Heart left ventricle (tissue), 16 donors: ENCODE measurements around the gene SARM1. TPM values are rescaled to one million over a fixed set of nuclear protein-coding genes. Genes with fewer than 3 reads are reported as not detected.

Experiments used
- ATAC-seq, 4 donors: fragments of 200-7000 bp; cut with Tn5 transposase; one replicate each; pipeline ENCODE4 v1.9.1; 2020 to 2022; ENCODE audit warnings: moderate library complexity in 4 of 4, mild to moderate bottlenecking in 3 of 4, moderate number of reproducible peaks in 1 of 4
- DNase-seq, 5 donors: peaks; one replicate each; pipeline ENCODE4 v3.0.0-alpha.2; 2020
- H3K27ac ChIP-seq, 12 donors: fragments of 200-600 bp; sonication (generic) in 4 of 12; one replicate each; pipeline versions ENCODE4 v1.5.0 to v1.8.0; 2016 to 2022; ENCODE audit warnings: mild to moderate bottlenecking in 2 of 12
- H3K27me3 ChIP-seq, 9 donors: fragments of 200-600 bp; sonication (generic) in 2 of 9; one replicate each; pipeline versions ENCODE4 v1.5.1 to v1.8.0; 2016 to 2022; ENCODE audit warnings: mild to moderate bottlenecking in 3 of 9
- H3K36me3 ChIP-seq, 9 donors: fragments of 200-600 bp; sonication (generic) in 2 of 9; one replicate each; pipeline versions ENCODE4 v1.5.0 to v1.8.0; 2018 to 2022; ENCODE audit warnings: mild to moderate bottlenecking in 2 of 9
- H3K4me1 ChIP-seq, 12 donors: fragments of 200-600 bp; sonication (generic) in 4 of 12; one replicate each; pipeline versions ENCODE4 v1.5.0 to v1.8.0; 2016 to 2022; ENCODE audit warnings: mild to moderate bottlenecking in 3 of 12
- H3K4me3 ChIP-seq, 12 donors: fragments of 200-600 bp; sonication (generic) in 4 of 12; one replicate each; pipeline versions ENCODE4 v1.5.0 to v1.8.0; 2017 to 2022; ENCODE audit warnings: mild to moderate bottlenecking in 9 of 12, moderate library complexity in 4 of 12
- H3K9me3 ChIP-seq, 12 donors: fragments of 200-600 bp; sonication (generic) in 4 of 12; one replicate each; pipeline versions ENCODE4 v1.5.0 to v1.8.0; 2016 to 2022; ENCODE audit warnings: mild to moderate bottlenecking in 1 of 12
- CTCF ChIP-seq, 12 donors: fragments of 200-600 bp; sonication (generic) in 4 of 12; IDR thresholded peaks; one replicate each; pipeline versions ENCODE4 v1.5.0 to v1.8.0; 2018 to 2022; ENCODE audit warnings: antibody characterized with exemption in 12 of 12, mild to moderate bottlenecking in 5 of 12
- POLR2A ChIP-seq, 2 donors: fragments of 450-650 bp; IDR thresholded peaks; one replicate each; pipeline ENCODE4 v1.6.1; 2017; ENCODE audit warnings: antibody characterized with exemption in 2 of 2, mild to moderate bottlenecking in 2 of 2, moderate library complexity in 2 of 2
- WGBS, 4 donors: extraction: QIAGEN DNeasy Blood & Tissue Kit in 2 of 4; methylation state at CpG; one replicate each; pipeline versions ENCODE4 v1.1.5 to v1.1.7; 2013 to 2018; 5-methylcytosine and 5-hydroxymethylcytosine counted together
- intact Hi-C, 10 donors: fragments of 100-400 bp; cut with DNase I; formaldehyde crosslinking; loops; one replicate each; pipeline versions ENCODE4 v1.11.1 to v1.14.2; 2022
- microRNA-seq, 4 donors: library from miRNA; unstranded; fragments of <30 nt; microRNA quantifications; one replicate each; pipeline versions ENCODE4 to v1.2.0, GENCODE V29; 2017 to 2020
- polyA plus RNA-seq, 2 donors: library from polyadenylated mRNA; stranded (reverse); fragments of 200-250 nt; gene quantifications; one replicate each; pipeline ENCODE4 v1.2.3, GENCODE V29; 2013
- total RNA-seq, 9 donors: library from RNA; depleted of rRNA in 2 of 9; stranded (reverse); fragments of >200 nt in 2 of 9; fragmentation: NEBNext Ultra II Directional in 3 of 9; extraction: Animal tissue kit (Norgen Biotek cat#: 25700) in 3 of 9; gene quantifications; one replicate each; pipeline versions ENCODE4 v1.1.0 to v1.2.4, GENCODE V29; 2016 to 2023
- donor health status: ischemic (EF 13 %, LVEDD 7.1; RV severe dilation, severe dysfunction).
- donor health status: healthy with polysubstance abuse.
- donor health status: DM: no; HTN: yes; CAD: no.
- donor health status: DM: no; HTN: no; CAD: no.
- donor health status: ischemic (EF 25% LVEDD 6.9; RV normal size, moderate dysfunction).
- donor health status: ischemic (EF 25% LVEDD 5.7; RV mildly dilated, moderate dysfunction).
- donor health status: healthy.
- donor health status: DM: yes; HTN: yes; CAD: no.
- donor health status: ischemic (EF 35%, LVEDD 5.7; RV mildly dilated, moderate dysfunction).
- donor health status: nonischemic (EF 11% LVEDD 7.7; RV severe dilation, severe dysfunction).
- donor health status: DM: yes; HTN: yes; CAD: no.
- donor health status: PGD.
- donor health status: ischemic (EF 29% LVEDD 5.4; RV normal size, mild dysfunction).
- donor health status: nonischemic (EF 23%, LVEDD 6.1; RV moderate dilation, normal function).

Gene SARM1
- total and polyA plus RNA-seq, 11 donors: 3.7 to 11.3 (median 7.6) TPM

- TF ChIP-seq CTCF (IDR thresholded peaks at IDR 0.05): no peak
- TF ChIP-seq POLR2A (IDR thresholded peaks at IDR 0.05): no peak
- DNase-seq (no peak), ATAC-seq (no peak)
- Histone ChIP-seq H3K9me3 (peaks cover 0 to 8% (median 0%) of the 10 kb centered on the region in 12 donors), H3K4me1 (no peaks in the 10 kb centered on the region), H3K27ac (no peak overlapping the region), H3K36me3 (no peaks in the 10 kb centered on the region), H3K4me3 (no peak overlapping the region), H3K27me3 (peaks cover 0 to 15% (median 0%) of the 10 kb centered on the region in 9 donors)
- WGBS, 4 donors: 58 to 71% (median 65%) methylated on average over 5 of the region's 5 CpGs
- intact Hi-C loops: no loop called here
These were observed 75.9 kb downstream of the SARM1 start for GRCh38 chr17:28447396-28447760.

- Histone ChIP-seq H3K36me3 (no peaks in the 10 kb centered on the region), H3K27me3 (peaks cover 0 to 10% (median 0%) of the 10 kb centered on the region in 9 donors), H3K9me3 (peaks cover 0 to 8% (median 0%) of the 10 kb centered on the region in 12 donors), H3K4me1 (no peaks in the 10 kb centered on the region), H3K4me3 (no peak overlapping the region), H3K27ac (no peak overlapping the region)
- intact Hi-C loops: no loop called here
- ATAC-seq (no peak), DNase-seq (no peak)
- WGBS, 4 donors: 74 to 97% (median 89%) methylated on average over 1 of the region's 1 CpG
- TF ChIP-seq POLR2A (IDR thresholded peaks at IDR 0.05) (no peak), CTCF (IDR thresholded peaks at IDR 0.05) (no peak)
These were observed 78.4 kb downstream of the SARM1 start for GRCh38 chr17:28449859-28450258.

Small RNA genes lying within 50 kb of the gene (microRNA-seq; reads per million reads assigned to microRNA genes)
- gene MIR4723: 0.60 to 1.5 (median 0.83) reads per million in 4 donors

Other genes starting within 250 kb of the SARM1 start
- gene TMEM97, start 52.5 kb upstream of the SARM1 start, total RNA-seq: 1 to 10 TPM; 2.5 to 6.0 (median 3.3) TPM
- 1 to 10 TPM; 1.4 to 7.9 TPM for gene TMEM97, start 52.5 kb upstream of the SARM1 start, polyA plus RNA-seq
- 10 to 100 TPM in 6 of 9 donors, 1 to 10 TPM in 3; 7.9 to 16.7 (median 11.0) TPM for gene IFT20, start 36.2 kb upstream of the SARM1 start, total RNA-seq
- 10 to 100 TPM; 17.4 to 18.9 TPM for gene IFT20, start 36.2 kb upstream of the SARM1 start, polyA plus RNA-seq
- 10 to 100 TPM; 31.7 to 83.4 (median 50.3) TPM for gene TNFAIP1, start 35.9 kb upstream of the SARM1 start, total RNA-seq
- 10 to 100 TPM; 11.9 to 47.8 TPM for gene TNFAIP1, start 35.9 kb upstream of the SARM1 start, polyA plus RNA-seq
- gene POLDIP2, start 14.2 kb upstream of the SARM1 start, total RNA-seq: 100 to 1,000 TPM; 125 to 194 (median 163) TPM
- gene POLDIP2, start 14.2 kb upstream of the SARM1 start, polyA plus RNA-seq: 100 to 1,000 TPM in 1 of 2 donors, 10 to 100 TPM in 1; 97.8 to 186 TPM
- not detected for gene SEBOX, start 6.5 kb upstream of the SARM1 start, total RNA-seq
- gene SEBOX, start 6.5 kb upstream of the SARM1 start, polyA plus RNA-seq: not detected
- gene VTN, start 1.4 kb upstream of the SARM1 start, total RNA-seq: 100 to 1,000 TPM in 2 of 9 donors, 10 to 100 TPM in 7; 28.0 to 120 (median 67.3) TPM
- 10 to 100 TPM; 16.9 to 29.5 TPM for gene VTN, start 1.4 kb upstream of the SARM1 start, polyA plus RNA-seq
- 10 to 100 TPM in 2 of 9 donors, 1 to 10 TPM in 7; 3.4 to 13.9 (median 4.7) TPM for gene SLC46A1, start 34.5 kb downstream of the SARM1 start, total RNA-seq
- 1 to 10 TPM; 2.6 to 3.7 TPM for gene SLC46A1, start 34.5 kb downstream of the SARM1 start, polyA plus RNA-seq
- gene SLC13A2, start 102.0 kb downstream of the SARM1 start, total RNA-seq: not detected
- under 1 TPM in 1 of 2 donors, not detected in 1; 0.03 TPM for gene SLC13A2, start 102.0 kb downstream of the SARM1 start, polyA plus RNA-seq
- gene FOXN1, start 134.7 kb downstream of the SARM1 start, total RNA-seq: not detected
- not detected for gene FOXN1, start 134.7 kb downstream of the SARM1 start, polyA plus RNA-seq
- 10 to 100 TPM; 12.8 to 30.7 (median 19.2) TPM for gene UNC119, start 180.9 kb downstream of the SARM1 start, total RNA-seq
- 10 to 100 TPM; 18.4 to 23.7 TPM for gene UNC119, start 180.9 kb downstream of the SARM1 start, polyA plus RNA-seq
- gene PIGS, start 199.8 kb downstream of the SARM1 start, total RNA-seq: 10 to 100 TPM; 44.7 to 83.1 (median 55.1) TPM
- gene PIGS, start 199.8 kb downstream of the SARM1 start, polyA plus RNA-seq: 10 to 100 TPM; 10.4 to 88.4 TPM
- 100 to 1,000 TPM; 154 to 677 (median 224) TPM for gene ALDOC, start 205.2 kb downstream of the SARM1 start, total RNA-seq
- 100 to 1,000 TPM; 179 to 220 TPM for gene ALDOC, start 205.2 kb downstream of the SARM1 start, polyA plus RNA-seq
- gene SPAG5, start 227.3 kb downstream of the SARM1 start, total RNA-seq: 10 to 100 TPM in 1 of 9 donors, 1 to 10 TPM in 4, under 1 TPM in 4; 0.39 to 11.6 (median 1.5) TPM
- 1 to 10 TPM in 1 of 2 donors, under 1 TPM in 1; 0.42 to 1.2 TPM for gene SPAG5, start 227.3 kb downstream of the SARM1 start, polyA plus RNA-seq
- gene RSKR, start 242.5 kb downstream of the SARM1 start, total RNA-seq: 1 to 10 TPM; 2.8 to 8.3 (median 4.7) TPM
- gene RSKR, start 242.5 kb downstream of the SARM1 start, polyA plus RNA-seq: 1 to 10 TPM; 3.6 to 3.9 TPM